Lung (tissue), 12 donors: Measurements from ENCODE around the gene GRIK3. TPM values are rescaled to one million over a fixed set of nuclear protein-coding genes. Genes with fewer than 3 reads are reported as not detected.

Source experiments
- ATAC-seq: fragments of 200-7000 bp; cut with Tn5 transposase; one replicate; pipeline ENCODE4 v1.9.1; 2020; ENCODE audit warnings: moderate number of reproducible peaks; ENCODE audit not compliant: insufficient read depth, low FRiP score
- DNase-seq, 3 donors: peaks; one replicate each; pipeline ENCODE4 v3.0.0-alpha.2; 2013 to 2017
- H3K27ac ChIP-seq, 2 donors: one replicate each; pipeline ENCODE4 v1.5.1; 2013; ENCODE audit warnings: mild to moderate bottlenecking in 2 of 2, moderate library complexity in 2 of 2, control low read depth in 1 of 2, inconsistent platforms in 1 of 2, low read depth in 1 of 2, low read length in 1 of 2
- H3K27me3 ChIP-seq, 3 donors: one replicate each; pipeline ENCODE4 v1.5.1; 2013; ENCODE audit warnings: low read length in 2 of 3; ENCODE audit not compliant: control insufficient read depth in 3 of 3, insufficient read depth in 3 of 3
- H3K36me3 ChIP-seq, 4 donors: one replicate each; pipeline ENCODE4 v1.5.1; 2013; ENCODE audit warnings: low read length in 4 of 4, mild to moderate bottlenecking in 1 of 4, moderate library complexity in 1 of 4; ENCODE audit not compliant: control insufficient read depth in 4 of 4, insufficient read depth in 4 of 4
- H3K4me1 ChIP-seq, 5 donors: one replicate each; pipeline ENCODE4 v1.5.1; 2013; ENCODE audit warnings: low read length in 5 of 5, mild to moderate bottlenecking in 2 of 5, moderate library complexity in 1 of 5; ENCODE audit not compliant: control insufficient read depth in 5 of 5, insufficient read depth in 5 of 5
- H3K4me3 ChIP-seq: one replicate; pipeline ENCODE4 v1.5.1; 2013; ENCODE audit warnings: mild to moderate bottlenecking, control low read depth, moderate library complexity
- H3K9ac ChIP-seq, 2 donors: one replicate each; pipeline ENCODE4 v1.5.1; 2013; ENCODE audit warnings: low read length in 2 of 2, control low read depth in 1 of 2; ENCODE audit not compliant: insufficient read depth in 1 of 2
- H3K9me3 ChIP-seq, 4 donors: one replicate each; pipeline ENCODE4 v1.5.1; 2013; ENCODE audit warnings: low read length in 3 of 4, mild to moderate bottlenecking in 1 of 4, moderate library complexity in 1 of 4; ENCODE audit not compliant: control insufficient read depth in 4 of 4, insufficient read depth in 3 of 4
- CTCF ChIP-seq: IDR thresholded peaks from 2 replicates; pipeline ENCODE4 v1.5.1; 2012; ENCODE audit warnings: mild to moderate bottlenecking; ENCODE audit errors: control extremely low read depth, extremely low read depth
- WGBS, 2 donors: extraction: QIAGEN DNeasy Blood & Tissue Kit; methylation state at CpG; one replicate each; pipeline ENCODE4 v1.1.7; 2013; 5-methylcytosine and 5-hydroxymethylcytosine counted together
- polyA plus RNA-seq, 2 donors: library from polyadenylated mRNA; stranded (reverse); fragments of 200-250 nt; gene quantifications; one replicate each; pipeline ENCODE4 v1.2.1, GENCODE V29; 2013
- total RNA-seq, 2 donors: library from RNA; depleted of rRNA in 1 of 2; stranded (reverse); fragments of >200 nt in 1 of 2; gene quantifications; one replicate each; pipeline ENCODE4 v1.2.1, GENCODE V29; 2014 to 2021
- donor health status: control.
- donor health status: control.
- donor health status: Bipolar disorder and iron deficiency.
- donor health status: healthy.
- donor health status: DM: yes; HTN: yes; CAD: no.

The GRIK3 gene
- total and polyA plus RNA-seq, 4 donors: 0.01 to 0.40 (median 0.07) TPM

GRCh38 chr1:36783475-36783874 is 250.8 kb downstream of the GRIK3 start:
- Histone ChIP-seq H3K36me3 (no peaks in the 10 kb centered on the region), H3K4me1 (no peaks in the 10 kb centered on the region), H3K27ac (no peak overlapping the region), H3K27me3 (no peaks in the 10 kb centered on the region), H3K9me3 (no peaks in the 10 kb centered on the region), H3K4me3 (no peak overlapping the region), H3K9ac (no peak overlapping the region)
- TF ChIP-seq CTCF: no peak
- 86 to 88% methylated on average over 3 of the region's 3 CpGs for WGBS, 2 donors
- ATAC-seq (no peak), DNase-seq (no peak)

GRCh38 chr1:36782785-36783184 is 251.5 kb downstream of the GRIK3 start:
- no peak for ATAC-seq

GRCh38 chr1:36782085-36782484 is 252.2 kb downstream of the GRIK3 start:
- H3K9ac ChIP-seq: no peak overlapping the region
- H3K9me3 ChIP-seq: no peaks in the 10 kb centered on the region
- no peak for ATAC-seq
- H3K27me3 ChIP-seq: no peaks in the 10 kb centered on the region
- H3K27ac ChIP-seq: no peak overlapping the region
- 80 to 88% methylated on average over 6 of the region's 6 CpGs for WGBS, 2 donors
- no peak for TF ChIP-seq CTCF
- no peak for DNase-seq
- no peak overlapping the region for H3K4me3 ChIP-seq
- no peaks in the 10 kb centered on the region for H3K4me1 ChIP-seq
- no peaks in the 10 kb centered on the region for H3K36me3 ChIP-seq

More at GRCh38 chr1:36782785-36783184, 251.5 kb downstream of the GRIK3 start:
- Histone ChIP-seq H3K4me1 (no peaks in the 10 kb centered on the region), H3K9me3 (no peaks in the 10 kb centered on the region), H3K4me3 (no peak overlapping the region), H3K36me3 (no peaks in the 10 kb centered on the region), H3K27ac (no peak overlapping the region), H3K9ac (no peak overlapping the region), H3K27me3 (no peaks in the 10 kb centered on the region)
- WGBS, 2 donors: 71 to 82% methylated on average over 2 of the region's 2 CpGs
- no peak for TF ChIP-seq CTCF
- DNase-seq: no peak

GRCh38 chr1:36781098-36781497 is 253.2 kb downstream of the GRIK3 start:
- Histone ChIP-seq H3K4me1 (no peaks in the 10 kb centered on the region), H3K27me3 (peaks cover 0 to 10% (median 0%) of the 10 kb centered on the region in 3 donors), H3K36me3 (no peaks in the 10 kb centered on the region), H3K9me3 (no peaks in the 10 kb centered on the region), H3K9ac (no peak overlapping the region), H3K4me3 (no peak overlapping the region), H3K27ac (no peak overlapping the region)
- 73 to 79% methylated on average over 11 of the region's 11 CpGs for WGBS, 2 donors
- ATAC-seq: no peak
- no peak for DNase-seq
- TF ChIP-seq CTCF: no peak
